ENCODE measurements around the gene MYO16. TPM values are rescaled to one million over a fixed set of nuclear protein-coding genes. Genes with fewer than 3 reads are reported as not detected.
A peak's percentile ranks its signal among the peaks of the same experiment; 100 is the strongest.
"Not testable (repeated sequence)": the region's sequence is repeated elsewhere in the genome, so short reads cannot be mapped to it uniquely, and the experiment has no call there.

MYO16 gene
- total RNA-seq, 1 donor from 2014 or later = 0.49 TPM

- no peak for DNase-seq (ENCODE audit: extremely low spot score in 2 of 2)
- intact Hi-C loops (cut with DNase I) = no loop called here
- no peak for TF ChIP-seq POLR2A (IDR thresholded peaks at IDR 0.05)
- TF ChIP-seq, protein P1, sequence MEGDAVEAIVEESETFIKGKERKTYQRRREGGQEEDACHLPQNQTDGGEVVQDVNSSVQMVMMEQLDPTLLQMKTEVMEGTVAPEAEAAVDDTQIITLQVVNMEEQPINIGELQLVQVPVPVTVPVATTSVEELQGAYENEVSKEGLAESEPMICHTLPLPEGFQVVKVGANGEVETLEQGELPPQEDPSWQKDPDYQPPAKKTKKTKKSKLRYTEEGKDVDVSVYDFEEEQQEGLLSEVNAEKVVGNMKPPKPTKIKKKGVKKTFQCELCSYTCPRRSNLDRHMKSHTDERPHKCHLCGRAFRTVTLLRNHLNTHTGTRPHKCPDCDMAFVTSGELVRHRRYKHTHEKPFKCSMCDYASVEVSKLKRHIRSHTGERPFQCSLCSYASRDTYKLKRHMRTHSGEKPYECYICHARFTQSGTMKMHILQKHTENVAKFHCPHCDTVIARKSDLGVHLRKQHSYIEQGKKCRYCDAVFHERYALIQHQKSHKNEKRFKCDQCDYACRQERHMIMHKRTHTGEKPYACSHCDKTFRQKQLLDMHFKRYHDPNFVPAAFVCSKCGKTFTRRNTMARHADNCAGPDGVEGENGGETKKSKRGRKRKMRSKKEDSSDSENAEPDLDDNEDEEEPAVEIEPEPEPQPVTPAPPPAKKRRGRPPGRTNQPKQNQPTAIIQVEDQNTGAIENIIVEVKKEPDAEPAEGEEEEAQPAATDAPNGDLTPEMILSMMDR (IDR thresholded peaks at IDR 0.05) = no peak
- TF ChIP-seq POLR2AphosphoS5 (IDR thresholded peaks at IDR 0.05; ENCODE audit: insufficient read depth in 1 of 2, low read depth in 1 of 2) = no peak
- Histone ChIP-seq H3K9me3 (no peaks in the 10 kb centered on the region), H3K27me3 (no peaks in the 10 kb centered on the region), H3K4me1 (no peaks in the 10 kb centered on the region), H3K27ac (no peak overlapping the region), H3K36me3 (no peaks in the 10 kb centered on the region), H3K4me3 (no peak overlapping the region)
Measured at GRCh38 chr13:108902405-108903155, 273.2 kb downstream of the MYO16 start.

DNA sequence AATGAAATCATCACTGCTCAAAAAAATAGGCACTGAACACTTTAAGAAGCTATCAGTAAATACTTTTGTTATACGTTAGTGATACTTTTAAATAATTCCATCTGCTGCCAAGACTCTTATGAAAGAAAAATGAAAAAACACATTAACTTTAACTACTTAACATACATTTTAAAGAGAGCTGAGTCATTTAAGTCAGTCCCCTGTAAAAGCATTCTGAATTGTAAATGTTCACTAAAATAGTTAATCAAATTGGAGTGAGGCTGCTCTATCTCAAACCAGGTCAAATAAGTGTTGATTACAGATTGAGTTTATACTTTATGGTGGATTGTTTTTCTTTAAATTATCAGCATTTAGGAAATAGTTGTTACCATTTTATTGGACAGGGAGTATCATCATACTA lies 274.2 kb downstream of the MYO16 start:
- no peak for DNase-seq (ENCODE audit: extremely low spot score in 2 of 2)
- Histone ChIP-seq H3K4me1 (no peaks in the 10 kb centered on the region), H3K36me3 (no peaks in the 10 kb centered on the region), H3K27me3 (no peaks in the 10 kb centered on the region), H3K4me3 (no peak overlapping the region), H3K27ac (no peak overlapping the region), H3K9me3 (no peaks in the 10 kb centered on the region)
- TF ChIP-seq POLR2A (IDR thresholded peaks at IDR 0.05) = no peak
- TF ChIP-seq, protein P1 (IDR thresholded peaks at IDR 0.05) = no peak
- no peak for TF ChIP-seq POLR2AphosphoS5 (IDR thresholded peaks at IDR 0.05; ENCODE audit: insufficient read depth in 1 of 2, low read depth in 1 of 2)
- intact Hi-C loops (cut with DNase I) = no loop called here

- Histone ChIP-seq H3K9me3 (no peaks in the 10 kb centered on the region), H3K4me3 (no peak overlapping the region), H3K27ac (no peak overlapping the region), H3K27me3 (no peaks in the 10 kb centered on the region), H3K4me1 (peaks cover 25% of the 10 kb centered on the region), H3K36me3 (no peaks in the 10 kb centered on the region)
- TF ChIP-seq, protein P1 (IDR thresholded peaks at IDR 0.05) = no peak
- TF ChIP-seq POLR2AphosphoS5 (IDR thresholded peaks at IDR 0.05; ENCODE audit: insufficient read depth in 1 of 2, low read depth in 1 of 2) = peak in 1 of 2 donors; percentile 39
- TF ChIP-seq POLR2A (IDR thresholded peaks at IDR 0.05) = no peak
- intact Hi-C loops (cut with DNase I) = no loop called here
- DNase-seq (ENCODE audit: extremely low spot score in 2 of 2) = no peak
Measured at GRCh38 chr13:108911807-108912206, 282.4 kb downstream of the MYO16 start.

- H3K4me3 ChIP-seq; H3K9me3 ChIP-seq; DNase-seq (ENCODE audit: extremely low spot score in 2 of 2); H3K27me3 ChIP-seq; H3K36me3 ChIP-seq; intact Hi-C loops (cut with DNase I); H3K27ac ChIP-seq: not testable (repeated sequence)
- peaks cover 31% of the 10 kb centered on the region for H3K4me1 ChIP-seq
Measured at GRCh38 chr13:108913731-108914130, 284.3 kb downstream of the MYO16 start.

- intact Hi-C loops (cut with DNase I) = no loop called here
- H3K4me3 ChIP-seq = peak overlapping the region in 1 of 2 donors; percentile 17
Measured at GRCh38 chr13:108915095-108915633, 285.8 kb downstream of the MYO16 start.

More at GRCh38 chr13:108915095-108915633, 285.8 kb downstream of the MYO16 start:
- H3K27ac ChIP-seq = peak overlapping the region; percentile 83
- H3K4me1 ChIP-seq = peaks cover 46% of the 10 kb centered on the region
- no peaks in the 10 kb centered on the region for H3K36me3 ChIP-seq
- H3K27me3 ChIP-seq = no peaks in the 10 kb centered on the region
- H3K9me3 ChIP-seq = no peaks in the 10 kb centered on the region
- no peak for DNase-seq (ENCODE audit: extremely low spot score in 2 of 2)
- no peak for TF ChIP-seq POLR2A (IDR thresholded peaks at IDR 0.05)
- TF ChIP-seq, protein P1 (IDR thresholded peaks at IDR 0.05) = peak; percentile 3 to 43 (median 37)
